NCI-H1436 (cell line): ENCODE data around the gene LRRC4B.
"Not testable (repeated sequence)": the region's sequence is repeated elsewhere in the genome, so short reads cannot be mapped to it uniquely, and the experiment has no call there.

Source experiments
- DNase-seq: peaks from one replicate; lab custom pipeline; 2025; lab: John Stamatoyannopoulos, UW

LRRC4B gene

GRCh38 chr19:50552540-50552939 lies 15.7 kb downstream of the LRRC4B start:
- no peak for DNase-seq

GRCh38 chr19:50551715-50552187 lies 16.5 kb downstream of the LRRC4B start:
- DNase-seq = no peak

- DNase-seq = no peak
Observed at GRCh38 chr19:50551034-50551714, 17.1 kb downstream of the LRRC4B start.

- no peak for DNase-seq
Observed at GRCh38 chr19:50550594-50550966, 17.7 kb downstream of the LRRC4B start.

- DNase-seq = no peak
Observed at GRCh38 chr19:50549927-50550593, 18.2 kb downstream of the LRRC4B start.

GRCh38 chr19:50549059-50549926 lies 18.9 kb downstream of the LRRC4B start:
- DNase-seq = no peak

- no peak for DNase-seq
Observed at GRCh38 chr19:50548191-50549058, 19.8 kb downstream of the LRRC4B start.

GRCh38 chr19:50547385-50548190 lies 20.6 kb downstream of the LRRC4B start:
- DNase-seq = no peak

GRCh38 chr19:50546527-50547221 lies 21.6 kb downstream of the LRRC4B start:
- DNase-seq = no peak

- no peak for DNase-seq
Observed at GRCh38 chr19:50542943-50543342, 25.3 kb downstream of the LRRC4B start.

GRCh38 chr19:50537769-50538230 lies 30.4 kb downstream of the LRRC4B start:
- peak; percentile 71 for DNase-seq

- DNase-seq = no peak
Observed at GRCh38 chr19:50537306-50537685, 30.9 kb downstream of the LRRC4B start.

GRCh38 chr19:50536662-50537305 lies 31.5 kb downstream of the LRRC4B start:
- DNase-seq = no peak

GRCh38 chr19:50535672-50536187 lies 32.5 kb downstream of the LRRC4B start:
- DNase-seq = no peak

GRCh38 chr19:50534478-50534877 lies 33.8 kb downstream of the LRRC4B start:
- no peak for DNase-seq

GRCh38 chr19:50532952-50533351 lies 35.3 kb downstream of the LRRC4B start:
- no peak for DNase-seq

- no peak for DNase-seq
Observed at GRCh38 chr19:50531171-50531612, 37.0 kb downstream of the LRRC4B start.

- DNase-seq = not testable (repeated sequence)
Observed at GRCh38 chr19:50528052-50528451, 40.2 kb downstream of the LRRC4B start.

GRCh38 chr19:50522881-50523280 lies 45.4 kb downstream of the LRRC4B start:
- no peak for DNase-seq
